Smooth muscle cell (in vitro differentiated cells): ENCODE measurements around the gene TBX10. TPM values are rescaled to one million over a fixed set of nuclear protein-coding genes. Genes with fewer than 3 reads are reported as not detected.
"Not testable (repeated sequence)": the region's sequence is repeated elsewhere in the genome, so short reads cannot be mapped to it uniquely, and the experiment has no call there.

Experiments
- DNase-seq: peaks from one replicate; lab custom pipeline; 2025; ENCODE audit not compliant: unreplicated experiment; lab: John Stamatoyannopoulos, UW
- H2AFZ ChIP-seq: fragments of 200-600 bp; sonication (generic); 2 replicates; pipeline ENCODE4 v1.6.0; 2016; ENCODE audit warnings: antibody characterized with exemption, low read depth, mild to moderate bottlenecking
- H3F3A ChIP-seq: fragments of 200-600 bp; sonication (generic); 2 replicates; pipeline ENCODE4 v1.6.0; 2017; ENCODE audit warnings: antibody characterized with exemption, low read depth
- H3K27ac ChIP-seq: fragments of 200-600 bp; sonication (generic); 2 replicates; pipeline ENCODE4 v1.5.1; 2016; ENCODE audit warnings: low read depth, mild to moderate bottlenecking
- H3K27me3 ChIP-seq: fragments of 200-600 bp; sonication (generic); 2 replicates; pipeline ENCODE4 v1.6.1; 2016; ENCODE audit warnings: low read depth, mild to moderate bottlenecking
- H3K36me3 ChIP-seq: fragments of 200-600 bp; sonication (generic); 2 replicates; pipeline ENCODE4 v1.5.1; 2016; ENCODE audit warnings: low read depth
- H3K4me1 ChIP-seq: fragments of 200-600 bp; sonication (generic); 2 replicates; pipeline ENCODE4 v1.5.1; 2016; ENCODE audit warnings: low read depth
- H3K4me2 ChIP-seq: fragments of 200-600 bp; sonication (generic); 2 replicates; pipeline ENCODE4 v1.6.0; 2016; ENCODE audit warnings: mild to moderate bottlenecking
- H3K4me3 ChIP-seq: fragments of 200-600 bp; sonication (generic); 2 replicates; pipeline ENCODE4 v1.5.1; 2016; ENCODE audit warnings: mild to moderate bottlenecking
- H3K79me2 ChIP-seq: fragments of 200-600 bp; sonication (generic); 2 replicates; pipeline ENCODE4 v1.6.0; 2016; ENCODE audit warnings: low read depth, mild to moderate bottlenecking
- H3K9ac ChIP-seq: fragments of 200-600 bp; sonication (generic); 2 replicates; pipeline ENCODE4 v1.6.0; 2016; ENCODE audit warnings: low read depth
- H3K9me3 ChIP-seq: fragments of 200-600 bp; sonication (generic); replicated peaks from 2 replicates; pipeline ENCODE4 v1.5.1; 2016; ENCODE audit warnings: low read depth
- H4K20me1 ChIP-seq: fragments of 200-600 bp; sonication (generic); 2 replicates; pipeline ENCODE4 v1.6.0; 2016; ENCODE audit warnings: low read depth
- CTCF ChIP-seq: fragments of 200-600 bp; sonication (generic); IDR thresholded peaks from 2 replicates; pipeline ENCODE4 v1.5.1; 2017; ENCODE audit warnings: borderline replicate concordance, mild to moderate bottlenecking, antibody characterized with exemption; ENCODE audit not compliant: insufficient read depth, poor library complexity, severe bottlenecking
- WGBS: methylation state at CpG from one replicate; pipeline ENCODE4 v1.1.7; 2016; ENCODE audit warnings: low lambda C conversion rate; 5-methylcytosine and 5-hydroxymethylcytosine counted together
- polyA plus RNA-seq: library from polyadenylated mRNA; unstranded; fragments of >200 nt; fragmentation: Nextera tagmentation; extraction: Ambion mirVana; gene quantifications from 2 replicates; pipeline ENCODE4 v1.2.1, GENCODE V29; 2016
- total RNA-seq: library from RNA; depleted of rRNA; stranded (reverse); fragments of >200 nt; gene quantifications from 2 replicates; pipeline ENCODE4 v1.2.3, GENCODE V29; 2014

The TBX10 gene
- total and polyA plus RNA-seq, 2 experiments from 2014 or later: not detected

GRCh38 chr11:67659651-67660165 lies 20.1 kb upstream of the TBX10 start:
- H3K4me2 ChIP-seq, H3K27me3 ChIP-seq, H4K20me1 ChIP-seq, H3F3A ChIP-seq, H3K27ac ChIP-seq, H3K9me3 ChIP-seq, H3K9ac ChIP-seq, H3K4me1 ChIP-seq, H3K79me2 ChIP-seq, H3K4me3 ChIP-seq, H2AFZ ChIP-seq, DNase-seq, H3K36me3 ChIP-seq: not testable (repeated sequence)
- WGBS: 64% methylated on average over 5 of the region's 5 CpGs
- peak; percentile 17 for TF ChIP-seq CTCF

GRCh38 chr11:67657300-67657699 lies 17.7 kb upstream of the TBX10 start:
- no peak for TF ChIP-seq CTCF
- no peaks in the 10 kb centered on the region for H3K27me3 ChIP-seq
- no peaks in the 10 kb centered on the region for H3F3A ChIP-seq
- no peaks in the 10 kb centered on the region for H3K36me3 ChIP-seq
- H3K79me2 ChIP-seq: no peaks in the 10 kb centered on the region
- no peaks in the 10 kb centered on the region for H3K4me1 ChIP-seq
- H3K4me2 ChIP-seq: no peak overlapping the region
- H3K9ac ChIP-seq: no peak overlapping the region
- H4K20me1 ChIP-seq: no peaks in the 10 kb centered on the region
- DNase-seq: no peak
- H2AFZ ChIP-seq: no peak overlapping the region
- WGBS: 57% methylated on average over 3 of the region's 3 CpGs
- H3K9me3 ChIP-seq: no peaks in the 10 kb centered on the region
- H3K4me3 ChIP-seq: no peak overlapping the region
- no peak overlapping the region for H3K27ac ChIP-seq

- Histone ChIP-seq H3K4me1 (no peaks in the 10 kb centered on the region), H3K36me3 (no peaks in the 10 kb centered on the region), H3F3A (no peaks in the 10 kb centered on the region), H3K9ac (no peak overlapping the region), H3K4me2 (no peak overlapping the region), H3K9me3 (no peaks in the 10 kb centered on the region), H3K4me3 (no peak overlapping the region), H3K79me2 (no peaks in the 10 kb centered on the region), H3K27me3 (no peaks in the 10 kb centered on the region), H2AFZ (no peak overlapping the region), H3K27ac (no peak overlapping the region), H4K20me1 (no peaks in the 10 kb centered on the region)
- no peak for DNase-seq
- 89% methylated on average over 4 of the region's 4 CpGs for WGBS
- TF ChIP-seq CTCF: no peak
Observed at GRCh38 chr11:67656278-67656922, 16.8 kb upstream of the TBX10 start.

GRCh38 chr11:67654225-67654624 lies 14.7 kb upstream of the TBX10 start:
- no peak for DNase-seq
- H3K9me3 ChIP-seq: no peaks in the 10 kb centered on the region
- H3K27me3 ChIP-seq: no peaks in the 10 kb centered on the region
- no peak overlapping the region for H2AFZ ChIP-seq
- no peak for TF ChIP-seq CTCF
- H3K36me3 ChIP-seq: no peaks in the 10 kb centered on the region
- no peaks in the 10 kb centered on the region for H3K79me2 ChIP-seq
- no peaks in the 10 kb centered on the region for H3K4me1 ChIP-seq
- H3K4me3 ChIP-seq: no peak overlapping the region
- H3K27ac ChIP-seq: no peak overlapping the region
- H3F3A ChIP-seq: no peaks in the 10 kb centered on the region
- no peak overlapping the region for H3K9ac ChIP-seq
- no peak overlapping the region for H3K4me2 ChIP-seq
- WGBS: 83% methylated on average over 9 of the region's 9 CpGs
- no peaks in the 10 kb centered on the region for H4K20me1 ChIP-seq
